Measurements from ENCODE around the gene ATP5MG. TPM values are rescaled to one million over a fixed set of nuclear protein-coding genes. Genes with fewer than 3 reads are reported as not detected.

ATP5MG gene
- total RNA-seq, 1 donor from 2014 or later = 233 TPM

DNA sequence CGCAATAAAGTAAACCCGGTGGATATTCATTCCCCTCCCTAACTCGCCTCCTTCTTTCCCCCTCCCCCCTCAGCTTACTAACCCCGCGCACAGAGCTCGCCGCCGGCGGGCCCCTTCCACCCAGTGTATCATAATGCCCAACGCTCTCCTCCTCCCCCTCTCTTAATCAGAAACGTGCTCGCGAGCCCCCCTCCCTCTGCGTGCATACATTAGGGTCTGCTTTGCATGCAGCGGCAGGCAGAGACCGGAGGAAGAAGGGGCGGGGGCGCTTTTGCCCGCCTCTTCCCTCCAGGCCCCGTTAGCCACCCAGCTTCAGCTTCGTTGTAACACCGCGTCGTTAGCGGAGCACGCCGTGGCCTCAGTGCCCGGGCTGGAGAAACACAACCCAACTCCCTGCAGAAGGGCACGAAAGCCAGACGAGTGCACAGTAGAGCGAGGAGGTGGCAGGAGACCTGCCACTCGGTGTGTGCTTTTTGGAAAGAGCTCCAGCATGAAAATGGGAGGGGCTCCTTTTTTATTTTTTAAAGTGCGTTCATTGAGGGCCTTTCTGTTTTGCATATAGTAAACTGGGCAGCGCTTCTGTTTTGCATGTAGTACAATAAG is 34.0 kb downstream of the ATP5MG start:
- Mint-ChIP-seq H3K4me1 (peaks cover 64% of the 10 kb centered on the region), H3K36me3 (ENCODE audit: low read depth) (no peaks in the 10 kb centered on the region), H3K4me3 (peak overlapping the region; percentile 97), H3K27ac (ENCODE audit: unreplicated experiment) (peak overlapping the region; percentile 98), H3K27me3 (ENCODE audit: low read depth) (no peaks in the 10 kb centered on the region), H3K9me3 (no peaks in the 10 kb centered on the region)
- TF ChIP-seq CTCF (conservative IDR thresholded peaks at IDR 0.05) = no peak
- peak; percentile 80 for DNase-seq (ENCODE audit: low read depth, low spot score)

DNA sequence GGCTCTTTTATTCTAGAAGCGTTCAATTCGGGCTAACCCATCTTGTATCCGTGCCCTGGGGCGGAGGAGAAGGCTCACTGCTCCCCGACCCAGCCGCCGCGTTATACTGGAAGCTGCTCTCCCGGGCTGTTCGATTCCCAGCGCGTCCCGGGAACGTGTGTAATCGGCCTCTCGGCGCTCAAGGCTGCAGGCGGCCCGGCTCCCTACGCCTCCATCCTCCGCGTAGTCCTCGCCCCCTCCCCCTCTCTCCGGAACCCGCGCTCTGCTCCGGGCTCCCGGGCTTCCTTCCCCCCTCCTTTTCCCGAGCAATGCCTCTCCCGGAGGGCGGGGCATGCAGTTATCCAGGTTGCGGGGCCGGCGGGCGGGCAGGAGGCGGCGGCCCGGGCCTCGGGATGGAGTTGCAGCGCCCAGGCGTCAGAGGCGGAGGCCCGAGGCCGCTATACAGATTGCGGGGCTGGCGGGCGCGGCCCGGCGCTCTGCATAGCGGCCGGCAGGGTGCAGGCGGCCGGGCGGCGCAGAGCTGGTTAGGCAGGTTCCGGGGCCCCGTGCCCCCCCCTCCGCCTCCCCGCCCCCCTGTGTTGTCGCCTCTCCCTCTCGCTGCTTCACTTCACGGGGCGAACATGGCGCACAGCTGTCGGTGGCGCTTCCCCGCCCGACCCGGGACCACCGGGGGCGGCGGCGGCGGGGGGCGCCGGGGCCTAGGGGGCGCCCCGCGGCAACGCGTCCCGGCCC is 34.7 kb downstream of the ATP5MG start, which contains the start of gene KMT2A:
Gene KMT2A, plus strand, starts transcription at position 600 of the 732 bp plus-strand sequence. Its CDS starts 21 bp downstream, at position 621.
- Mint-ChIP-seq H3K9me3 (no peaks in the 10 kb centered on the region), H3K27ac (ENCODE audit: unreplicated experiment) (peak within 1 kb of the TSS; percentile 98), H3K36me3 (ENCODE audit: low read depth) (no peaks in the 10 kb centered on the region), H3K27me3 (ENCODE audit: low read depth) (no peaks in the 10 kb centered on the region), H3K4me3 (peak within 1 kb of the TSS; percentile 97), H3K4me1 (peaks cover 69% of the 10 kb centered on the region)
- TF ChIP-seq CTCF (conservative IDR thresholded peaks at IDR 0.05) = no peak
- peak; percentile 99 for DNase-seq (ENCODE audit: low read depth, low spot score)

GRCh38 chr11:118436639-118437207 is 35.3 kb downstream of the ATP5MG start:
- peak; percentile 9 for DNase-seq (ENCODE audit: low read depth, low spot score)
- Mint-ChIP-seq H3K9me3 (no peaks in the 10 kb centered on the region), H3K27me3 (ENCODE audit: low read depth) (no peaks in the 10 kb centered on the region), H3K4me1 (peaks cover 71% of the 10 kb centered on the region), H3K36me3 (ENCODE audit: low read depth) (no peaks in the 10 kb centered on the region), H3K4me3 (peak overlapping the region; percentile 95), H3K27ac (ENCODE audit: unreplicated experiment) (peak overlapping the region; percentile 95)
- TF ChIP-seq CTCF (conservative IDR thresholded peaks at IDR 0.05) = no peak

- no peaks in the 10 kb centered on the region for H3K9me3 Mint-ChIP-seq
- H3K4me3 Mint-ChIP-seq = peak overlapping the region; percentile 95
Measured at GRCh38 chr11:118437208-118438125, 36.1 kb downstream of the ATP5MG start.

More at GRCh38 chr11:118437208-118438125, 36.1 kb downstream of the ATP5MG start:
- Mint-ChIP-seq H3K27me3 (ENCODE audit: low read depth) (no peaks in the 10 kb centered on the region), H3K27ac (ENCODE audit: unreplicated experiment) (peak overlapping the region; percentile 95), H3K36me3 (ENCODE audit: low read depth) (no peaks in the 10 kb centered on the region), H3K4me1 (peaks cover 72% of the 10 kb centered on the region)
- DNase-seq (ENCODE audit: low read depth, low spot score) = peak; percentile 28
- no peak for TF ChIP-seq CTCF (conservative IDR thresholded peaks at IDR 0.05)
